Measurements from ENCODE around the gene CBX3.
A peak's percentile ranks its signal among the peaks of the same experiment; 100 is the strongest.

CBX3 gene

GRCh38 chr7:26156451-26157420, 44.8 kb upstream of the CBX3 start:
- peak; percentile 82 for ATAC-seq
- TF ChIP-seq, protein P1, sequence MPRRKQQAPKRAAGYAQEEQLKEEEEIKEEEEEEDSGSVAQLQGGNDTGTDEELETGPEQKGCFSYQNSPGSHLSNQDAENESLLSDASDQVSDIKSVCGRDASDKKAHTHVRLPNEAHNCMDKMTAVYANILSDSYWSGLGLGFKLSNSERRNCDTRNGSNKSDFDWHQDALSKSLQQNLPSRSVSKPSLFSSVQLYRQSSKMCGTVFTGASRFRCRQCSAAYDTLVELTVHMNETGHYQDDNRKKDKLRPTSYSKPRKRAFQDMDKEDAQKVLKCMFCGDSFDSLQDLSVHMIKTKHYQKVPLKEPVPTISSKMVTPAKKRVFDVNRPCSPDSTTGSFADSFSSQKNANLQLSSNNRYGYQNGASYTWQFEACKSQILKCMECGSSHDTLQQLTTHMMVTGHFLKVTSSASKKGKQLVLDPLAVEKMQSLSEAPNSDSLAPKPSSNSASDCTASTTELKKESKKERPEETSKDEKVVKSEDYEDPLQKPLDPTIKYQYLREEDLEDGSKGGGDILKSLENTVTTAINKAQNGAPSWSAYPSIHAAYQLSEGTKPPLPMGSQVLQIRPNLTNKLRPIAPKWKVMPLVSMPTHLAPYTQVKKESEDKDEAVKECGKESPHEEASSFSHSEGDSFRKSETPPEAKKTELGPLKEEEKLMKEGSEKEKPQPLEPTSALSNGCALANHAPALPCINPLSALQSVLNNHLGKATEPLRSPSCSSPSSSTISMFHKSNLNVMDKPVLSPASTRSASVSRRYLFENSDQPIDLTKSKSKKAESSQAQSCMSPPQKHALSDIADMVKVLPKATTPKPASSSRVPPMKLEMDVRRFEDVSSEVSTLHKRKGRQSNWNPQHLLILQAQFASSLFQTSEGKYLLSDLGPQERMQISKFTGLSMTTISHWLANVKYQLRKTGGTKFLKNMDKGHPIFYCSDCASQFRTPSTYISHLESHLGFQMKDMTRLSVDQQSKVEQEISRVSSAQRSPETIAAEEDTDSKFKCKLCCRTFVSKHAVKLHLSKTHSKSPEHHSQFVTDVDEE (CRISPR knock-in tag; IDR thresholded peaks at IDR 0.05), result no peak
- TF ChIP-seq ZFP30 (CRISPR knock-in tag; IDR thresholded peaks at IDR 0.05), result no peak
- TF ChIP-seq ESRRG (CRISPR knock-in tag; IDR thresholded peaks at IDR 0.05), result no peak
- TF ChIP-seq BACH2 (CRISPR knock-in tag; IDR thresholded peaks at IDR 0.05; ENCODE audit: borderline replicate concordance), result no peak
- TF ChIP-seq PPARA (CRISPR knock-in tag; IDR thresholded peaks at IDR 0.05; ENCODE audit: borderline replicate concordance), result no peak
- TF ChIP-seq CSDC2 (CRISPR knock-in tag; IDR thresholded peaks at IDR 0.05), result 0 out of 2 replicates have a peak, but pooled peaks have one; percentile 16
- TF ChIP-seq OSR1 (CRISPR knock-in tag; IDR thresholded peaks at IDR 0.05), result no peak
- 0 out of 2 replicates have a peak, but pooled peaks have one; percentile 20 for TF ChIP-seq ZFP3 (CRISPR knock-in tag; IDR thresholded peaks at IDR 0.05)
- no peak for TF ChIP-seq ZNF70 (CRISPR knock-in tag; IDR thresholded peaks at IDR 0.05)

- no peak for ATAC-seq
- TF ChIP-seq OSR1 (CRISPR knock-in tag; IDR thresholded peaks at IDR 0.05) (no peak), PPARA (CRISPR knock-in tag; IDR thresholded peaks at IDR 0.05; ENCODE audit: borderline replicate concordance) (no peak), ZC3H10 (CRISPR knock-in tag; IDR thresholded peaks at IDR 0.05) (no peak), CSDC2 (CRISPR knock-in tag; IDR thresholded peaks at IDR 0.05) (no peak), TOX (CRISPR knock-in tag; IDR thresholded peaks at IDR 0.05; ENCODE audit: borderline replicate concordance) (no peak), TCF4 (CRISPR knock-in tag; IDR thresholded peaks at IDR 0.05; ENCODE audit: borderline replicate concordance) (no peak), GLIS3 (CRISPR knock-in tag; IDR thresholded peaks at IDR 0.05) (no peak), POU6F1 (CRISPR knock-in tag; IDR thresholded peaks at IDR 0.05; ENCODE audit: borderline replicate concordance, low read depth) (no peak), BACH2 (CRISPR knock-in tag; IDR thresholded peaks at IDR 0.05; ENCODE audit: borderline replicate concordance) (no peak), ZFP30 (CRISPR knock-in tag; IDR thresholded peaks at IDR 0.05) (no peak), ZNF70 (CRISPR knock-in tag; IDR thresholded peaks at IDR 0.05) (no peak), RARB (CRISPR knock-in tag; IDR thresholded peaks at IDR 0.05) (no peak), ARNTL (CRISPR knock-in tag; IDR thresholded peaks at IDR 0.05; ENCODE audit: borderline replicate concordance, low read depth) (no peak), ZNF565 (CRISPR knock-in tag; conservative IDR thresholded peaks at IDR 0.05; ENCODE audit: low read depth) (no peak), ZNF8 (CRISPR knock-in tag; IDR thresholded peaks at IDR 0.05) (no peak), ZFP3 (CRISPR knock-in tag; IDR thresholded peaks at IDR 0.05) (no peak), CREB5 (CRISPR knock-in tag; IDR thresholded peaks at IDR 0.05; ENCODE audit: low read depth) (no peak), SNAI2 (CRISPR knock-in tag; IDR thresholded peaks at IDR 0.05) (no peak)
- TF ChIP-seq, protein P1 (CRISPR knock-in tag; IDR thresholded peaks at IDR 0.05), result no peak
- TF ChIP-seq, protein P2, sequence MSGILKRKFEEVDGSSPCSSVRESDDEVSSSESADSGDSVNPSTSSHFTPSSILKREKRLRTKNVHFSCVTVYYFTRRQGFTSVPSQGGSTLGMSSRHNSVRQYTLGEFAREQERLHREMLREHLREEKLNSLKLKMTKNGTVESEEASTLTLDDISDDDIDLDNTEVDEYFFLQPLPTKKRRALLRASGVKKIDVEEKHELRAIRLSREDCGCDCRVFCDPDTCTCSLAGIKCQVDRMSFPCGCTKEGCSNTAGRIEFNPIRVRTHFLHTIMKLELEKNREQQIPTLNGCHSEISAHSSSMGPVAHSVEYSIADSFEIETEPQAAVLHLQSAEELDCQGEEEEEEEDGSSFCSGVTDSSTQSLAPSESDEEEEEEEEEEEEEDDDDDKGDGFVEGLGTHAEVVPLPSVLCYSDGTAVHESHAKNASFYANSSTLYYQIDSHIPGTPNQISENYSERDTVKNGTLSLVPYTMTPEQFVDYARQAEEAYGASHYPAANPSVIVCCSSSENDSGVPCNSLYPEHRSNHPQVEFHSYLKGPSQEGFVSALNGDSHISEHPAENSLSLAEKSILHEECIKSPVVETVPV (CRISPR knock-in tag; IDR thresholded peaks at IDR 0.05), result no peak
These were observed 43.9 kb upstream of the CBX3 start for GRCh38 chr7:26157520-26158105.

Measured in SK-N-SH treated with all-trans-retinoic acid at 6 μM for 48 hours (cell line).